Measurements from ENCODE around the gene GAS7. TPM values are rescaled to one million over a fixed set of nuclear protein-coding genes. Genes with fewer than 3 reads are reported as not detected.

Gene GAS7
- total and polyA plus RNA-seq, 2 donors (not counting 1 experiment from before 2014, with no cell fraction given): 3.4 to 13.6 TPM

DNA sequence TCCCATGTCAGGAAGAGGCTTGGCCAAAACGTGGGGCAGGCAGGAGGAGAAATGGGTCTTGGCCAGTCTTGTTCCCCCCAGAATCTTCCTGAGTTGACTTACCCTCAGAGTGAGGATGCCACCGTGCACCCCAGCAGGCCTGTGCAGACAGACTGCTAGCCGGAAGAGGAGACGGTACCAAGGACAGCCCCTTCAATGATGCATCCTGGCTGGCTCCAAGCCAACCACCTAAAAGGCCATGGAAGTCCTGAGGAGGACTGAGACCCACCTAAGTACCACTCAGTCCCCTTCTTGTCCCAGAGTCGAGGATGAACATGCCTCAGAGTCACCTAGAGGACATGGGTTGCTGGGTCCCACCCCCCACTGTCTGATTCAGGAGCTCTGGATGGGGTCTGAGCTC lies 246.6 kb downstream of the GAS7 start:
- Histone ChIP-seq H3K9me3 (ENCODE audit: control extremely low read depth in 1 of 3, control insufficient read depth in 2 of 3, insufficient read depth in 1 of 3, low read length in 2 of 3) (no peaks in the 10 kb centered on the region), H3K4me2 (replicated peaks; ENCODE audit: low read depth, low read length, poor library complexity, severe bottlenecking) (no peak overlapping the region), H3K9ac (ENCODE audit: low read length) (no peak overlapping the region), H3K4me3 (ENCODE audit: control extremely low read depth in 1 of 5, extremely low read depth in 1 of 5, insufficient read depth in 1 of 5, low read depth in 2 of 5, low read length in 4 of 5) (no peak overlapping the region), H3K36me3 (replicated peaks in 1 of 2; ENCODE audit: control extremely low read depth in 1 of 2, control insufficient read depth in 1 of 2, extremely low read depth in 1 of 2, insufficient read depth in 2 of 2, low read length in 1 of 2) (no peaks in the 10 kb centered on the region), H3K27ac (ENCODE audit: low read length in 2 of 2) (no peak overlapping the region), H3K79me2 (ENCODE audit: control insufficient read depth, insufficient read depth, low read length) (no peaks in the 10 kb centered on the region), H2AFZ (ENCODE audit: insufficient read depth, low read depth, low read length, poor library complexity, severe bottlenecking) (no peak overlapping the region), H3K4me1 (ENCODE audit: control insufficient read depth in 2 of 2, insufficient read depth in 2 of 2, low read length in 2 of 2) (no peaks in the 10 kb centered on the region), H4K20me1 (ENCODE audit: control insufficient read depth, insufficient read depth, low read length, poor library complexity, severe bottlenecking) (no peaks in the 10 kb centered on the region), H3K27me3 (replicated peaks in 1 of 4; ENCODE audit: control extremely low read depth in 1 of 4, control insufficient read depth in 3 of 4, insufficient read depth in 4 of 4, low read length in 3 of 4) (no peaks in the 10 kb centered on the region)
- ATAC-seq (ENCODE audit: low read depth): no peak
- Mint-ChIP-seq H3K4me3 (no peak overlapping the region), H3K27me3 (no peaks in the 10 kb centered on the region), H3K4me1 (no peaks in the 10 kb centered on the region), H3K9me3 (ENCODE audit: insufficient read depth) (no peaks in the 10 kb centered on the region), H3K27ac (no peak overlapping the region)
- DNase-seq: no peak
- 83% methylated on average over 5 of the region's 5 CpGs for WGBS (ENCODE audit: insufficient coverage)
- intact Hi-C loops (cut with micrococcal nuclease): no loop called here
- POLR2A ChIA-PET: no interaction called here
- CTCF ChIA-PET: no interaction called here
- TF ChIP-seq, protein P1, sequence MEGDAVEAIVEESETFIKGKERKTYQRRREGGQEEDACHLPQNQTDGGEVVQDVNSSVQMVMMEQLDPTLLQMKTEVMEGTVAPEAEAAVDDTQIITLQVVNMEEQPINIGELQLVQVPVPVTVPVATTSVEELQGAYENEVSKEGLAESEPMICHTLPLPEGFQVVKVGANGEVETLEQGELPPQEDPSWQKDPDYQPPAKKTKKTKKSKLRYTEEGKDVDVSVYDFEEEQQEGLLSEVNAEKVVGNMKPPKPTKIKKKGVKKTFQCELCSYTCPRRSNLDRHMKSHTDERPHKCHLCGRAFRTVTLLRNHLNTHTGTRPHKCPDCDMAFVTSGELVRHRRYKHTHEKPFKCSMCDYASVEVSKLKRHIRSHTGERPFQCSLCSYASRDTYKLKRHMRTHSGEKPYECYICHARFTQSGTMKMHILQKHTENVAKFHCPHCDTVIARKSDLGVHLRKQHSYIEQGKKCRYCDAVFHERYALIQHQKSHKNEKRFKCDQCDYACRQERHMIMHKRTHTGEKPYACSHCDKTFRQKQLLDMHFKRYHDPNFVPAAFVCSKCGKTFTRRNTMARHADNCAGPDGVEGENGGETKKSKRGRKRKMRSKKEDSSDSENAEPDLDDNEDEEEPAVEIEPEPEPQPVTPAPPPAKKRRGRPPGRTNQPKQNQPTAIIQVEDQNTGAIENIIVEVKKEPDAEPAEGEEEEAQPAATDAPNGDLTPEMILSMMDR (IDR thresholded peaks at IDR 0.05): no peak
- TF ChIP-seq EZH2 (IDR thresholded peaks at IDR 0.05; ENCODE audit: borderline replicate concordance, insufficient read depth, low read depth, low read length, poor library complexity, severe bottlenecking): no peak

DNA sequence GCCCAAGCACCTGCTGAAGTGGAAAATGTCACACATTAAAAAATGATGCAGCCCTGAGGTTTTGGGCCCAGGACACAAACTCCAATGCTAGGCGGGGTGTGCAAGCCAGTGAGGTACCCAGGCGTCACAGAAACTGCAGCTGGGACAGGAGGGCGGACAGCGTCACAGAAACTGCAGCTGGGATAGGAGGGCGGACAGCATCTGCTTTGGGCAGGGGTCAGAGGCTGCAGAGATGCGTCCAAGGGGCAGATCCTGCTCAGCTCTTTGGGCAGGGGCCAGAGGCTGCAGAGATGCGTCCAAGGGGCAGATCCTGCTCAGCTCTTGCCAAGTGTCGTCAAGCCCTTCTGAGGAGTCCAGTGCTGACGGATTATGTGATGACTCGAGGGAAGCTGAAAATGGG lies 249.5 kb downstream of the GAS7 start:
- no peak for TF ChIP-seq EZH2 (IDR thresholded peaks at IDR 0.05; ENCODE audit: borderline replicate concordance, insufficient read depth, low read depth, low read length, poor library complexity, severe bottlenecking)
- TF ChIP-seq, protein P1 (IDR thresholded peaks at IDR 0.05): no peak
- H3K4me2 ChIP-seq (replicated peaks; ENCODE audit: low read depth, low read length, poor library complexity, severe bottlenecking): no peak overlapping the region
- DNase-seq (no peak), ATAC-seq (ENCODE audit: low read depth) (no peak)
- POLR2A ChIA-PET: no interaction called here
- CTCF ChIA-PET: no interaction called here
- no peak overlapping the region for H3K4me3 ChIP-seq (ENCODE audit: control extremely low read depth in 1 of 5, extremely low read depth in 1 of 5, insufficient read depth in 1 of 5, low read depth in 2 of 5, low read length in 4 of 5)
- H3K9ac ChIP-seq (ENCODE audit: low read length): no peak overlapping the region
- Mint-ChIP-seq H3K9me3 (ENCODE audit: insufficient read depth) (no peaks in the 10 kb centered on the region), H3K4me1 (no peaks in the 10 kb centered on the region), H3K4me3 (no peak overlapping the region), H3K27me3 (no peaks in the 10 kb centered on the region), H3K27ac (no peak overlapping the region)
- 97% methylated on average over 9 of the region's 10 CpGs for WGBS (ENCODE audit: insufficient coverage)
- H2AFZ ChIP-seq (ENCODE audit: insufficient read depth, low read depth, low read length, poor library complexity, severe bottlenecking): no peak overlapping the region
- H3K79me2 ChIP-seq (ENCODE audit: control insufficient read depth, insufficient read depth, low read length): no peaks in the 10 kb centered on the region
- no peaks in the 10 kb centered on the region for H4K20me1 ChIP-seq (ENCODE audit: control insufficient read depth, insufficient read depth, low read length, poor library complexity, severe bottlenecking)
- H3K9me3 ChIP-seq (ENCODE audit: control extremely low read depth in 1 of 3, control insufficient read depth in 2 of 3, insufficient read depth in 1 of 3, low read length in 2 of 3): no peaks in the 10 kb centered on the region
- no peak overlapping the region for H3K27ac ChIP-seq (ENCODE audit: low read length in 2 of 2)
- intact Hi-C loops (cut with micrococcal nuclease): no loop called here
- no peaks in the 10 kb centered on the region for H3K36me3 ChIP-seq (replicated peaks in 1 of 2; ENCODE audit: control extremely low read depth in 1 of 2, control insufficient read depth in 1 of 2, extremely low read depth in 1 of 2, insufficient read depth in 2 of 2, low read length in 1 of 2)
- H3K27me3 ChIP-seq (replicated peaks in 1 of 4; ENCODE audit: control extremely low read depth in 1 of 4, control insufficient read depth in 3 of 4, insufficient read depth in 4 of 4, low read length in 3 of 4): no peaks in the 10 kb centered on the region
- H3K4me1 ChIP-seq (ENCODE audit: control insufficient read depth in 2 of 2, insufficient read depth in 2 of 2, low read length in 2 of 2): no peaks in the 10 kb centered on the region

All from B cell (primary cell).